AG09319 (cell line): ENCODE results near the gene CHERP.

Experiments
- DNase-seq: peaks from one replicate; pipeline ENCODE4 v3.0.0-alpha.2; 2010; ENCODE audit warnings: low read depth; ENCODE audit errors: extremely low read depth
- CTCF ChIP-seq: IDR thresholded peaks from 2 replicates; pipeline ENCODE4 v1.5.1; 2011; ENCODE audit warnings: low read depth, mild to moderate bottlenecking, inconsistent platforms, low read length, moderate library complexity

CHERP gene

GRCh38 chr19:16542045-16542909, at the start of gene CHERP:
Gene CHERP, minus strand, starts transcription at chr19:16542437. Its CDS starts 59 bp downstream, at chr19:16542378.
- no peak for TF ChIP-seq CTCF
- peak; percentile 81 for DNase-seq

- no peak for TF ChIP-seq CTCF
- DNase-seq, result no peak
Observed at GRCh38 chr19:16590876-16591802, 48.9 kb upstream of the CHERP start.

- no peak for TF ChIP-seq CTCF
- DNase-seq, result no peak
Observed at GRCh38 chr19:16589917-16590316, 47.7 kb upstream of the CHERP start.

- DNase-seq, result no peak
- TF ChIP-seq CTCF, result no peak
Observed at GRCh38 chr19:16588824-16589577, 46.8 kb upstream of the CHERP start.

- TF ChIP-seq CTCF, result no peak
- no peak for DNase-seq
Observed at GRCh38 chr19:16587833-16588823, 45.9 kb upstream of the CHERP start.
